GM12878 (cell line): ENCODE measurements around the gene TSKU.

Source experiments
- CHD1 ChIP-seq: IDR thresholded peaks from 2 replicates; pipeline ENCODE4 v1.6.1; 2012; ENCODE audit warnings: low read depth, low read length, improper control_type of control experiment
- E2F8 ChIP-seq: fragments of 450-650 bp; IDR thresholded peaks from 2 replicates; pipeline ENCODE4 v1.6.1; 2018; ENCODE audit warnings: mild to moderate bottlenecking, low read depth, moderate library complexity; ENCODE audit not compliant: partially characterized antibody
- REST ChIP-seq: IDR thresholded peaks from 2 replicates; pipeline ENCODE4 v1.6.1; 2012; ENCODE audit warnings: mild to moderate bottlenecking, low read depth, low read length

GRCh38 chr11:76760236-76760635 is 22.9 kb upstream of the TSKU start:
- TF ChIP-seq CHD1, result no peak
- no peak for TF ChIP-seq REST
- no peak for TF ChIP-seq E2F8
